Ureter (tissue), 1 donor: ENCODE data around the gene IL6. TPM values are rescaled to one million over a fixed set of nuclear protein-coding genes. Genes with fewer than 3 reads are reported as not detected.
"Not testable (repeated sequence)": the region's sequence is repeated elsewhere in the genome, so short reads cannot be mapped to it uniquely, and the experiment has no call there.

Experiments used
- DNase-seq: peaks from one replicate; pipeline ENCODE4 v3.0.0-alpha.2; 2020; ENCODE audit warnings: low spot score
- total RNA-seq: library from RNA; stranded (reverse); gene quantifications from one replicate; pipeline ENCODE4 v1.2.4, GENCODE V29; 2023
- donor health status: DM: yes; HTN: yes; CAD: no.

IL6 gene
- total RNA-seq = 5.0 TPM

GRCh38 chr7:22726907-22727713 is at the start of gene IL6:
Gene IL6, plus strand, starts transcription at chr7:22727200. Its CDS starts 63 bp downstream, at chr7:22727263.
- DNase-seq = peak; percentile 73

- DNase-seq = not testable (repeated sequence)
Observed at GRCh38 chr7:22677263-22677662, 49.7 kb upstream of the IL6 start.

GRCh38 chr7:22677680-22678079 is 49.3 kb upstream of the IL6 start:
- no peak for DNase-seq

- no peak for DNase-seq
Observed at GRCh38 chr7:22680482-22680911, 46.5 kb upstream of the IL6 start.

GRCh38 chr7:22681312-22681711 is 45.7 kb upstream of the IL6 start:
- no peak for DNase-seq

- no peak for DNase-seq
Observed at GRCh38 chr7:22681852-22682657, 44.9 kb upstream of the IL6 start.

GRCh38 chr7:22683379-22683778 is 43.6 kb upstream of the IL6 start:
- DNase-seq = no peak

GRCh38 chr7:22686620-22687019 is 40.4 kb upstream of the IL6 start:
- no peak for DNase-seq

GRCh38 chr7:22688084-22688483 is 38.9 kb upstream of the IL6 start:
- no peak for DNase-seq

GRCh38 chr7:22688934-22689333 is 38.1 kb upstream of the IL6 start:
- not testable (repeated sequence) for DNase-seq

GRCh38 chr7:22694597-22695207 is 32.3 kb upstream of the IL6 start:
- DNase-seq = no peak

GRCh38 chr7:22695476-22696132 is 31.4 kb upstream of the IL6 start:
- DNase-seq = no peak

- DNase-seq = no peak
Observed at GRCh38 chr7:22696541-22697228, 30.3 kb upstream of the IL6 start.

- DNase-seq = no peak
Observed at GRCh38 chr7:22697322-22697859, 29.6 kb upstream of the IL6 start.

GRCh38 chr7:22697876-22698606 is 29.0 kb upstream of the IL6 start:
- DNase-seq = no peak

GRCh38 chr7:22698767-22699166 is 28.2 kb upstream of the IL6 start:
- DNase-seq = no peak

- no peak for DNase-seq
Observed at GRCh38 chr7:22700559-22701002, 26.4 kb upstream of the IL6 start.

GRCh38 chr7:22702516-22702915 is 24.5 kb upstream of the IL6 start:
- no peak for DNase-seq

- DNase-seq = not testable (repeated sequence)
Observed at GRCh38 chr7:22703107-22703855, 23.7 kb upstream of the IL6 start.
